Neuronal stem cell (in vitro differentiated cells): ENCODE data around the gene OR4D1.

Experiments used
- DNase-seq: peaks from one replicate; pipeline ENCODE4 v3.0.0-alpha.2; 2013; ENCODE audit warnings: low spot score
- H2AFZ ChIP-seq: one replicate; pipeline ENCODE4 v1.6.1; 2013; ENCODE audit warnings: mild to moderate bottlenecking, low read length, inconsistent platforms
- H2AK5ac ChIP-seq: 2 replicates; pipeline ENCODE4 v1.6.1; 2013; ENCODE audit warnings: low read depth, mild to moderate bottlenecking, inconsistent platforms, low read length, moderate library complexity, mixed read lengths
- H2BK120ac ChIP-seq: 2 replicates; pipeline ENCODE4 v1.6.1; 2013; ENCODE audit warnings: low read depth, mild to moderate bottlenecking, inconsistent platforms, low read length, moderate library complexity, mixed read lengths
- H2BK12ac ChIP-seq: one replicate; pipeline ENCODE4 v1.6.1; 2013; ENCODE audit warnings: low read length, inconsistent platforms
- H2BK15ac ChIP-seq: 2 replicates; pipeline ENCODE4 v1.6.1; 2013; ENCODE audit warnings: mild to moderate bottlenecking, low read length, inconsistent platforms, mixed read lengths
- H2BK5ac ChIP-seq: one replicate; pipeline ENCODE4 v1.6.1; 2013; ENCODE audit warnings: inconsistent platforms, mild to moderate bottlenecking, low read length, moderate library complexity
- H3K14ac ChIP-seq: one replicate; pipeline ENCODE4 v1.6.1; 2013; ENCODE audit warnings: low read length, inconsistent platforms
- H3K18ac ChIP-seq: 2 replicates; pipeline ENCODE4 v1.6.1; 2013; ENCODE audit warnings: low read length, inconsistent platforms
- H3K23ac ChIP-seq: 2 replicates; pipeline ENCODE4 v1.6.1; 2013; ENCODE audit warnings: low read depth, mild to moderate bottlenecking, mixed read lengths, low read length, inconsistent platforms; ENCODE audit not compliant: poor library complexity
- H3K27ac ChIP-seq: replicated peaks from 3 replicates; pipeline ENCODE4 v1.5.1; 2013; ENCODE audit warnings: low read length, inconsistent platforms
- H3K27me3 ChIP-seq, 3 experiments: 2 replicates each; pipeline ENCODE4 v1.6.1; 2013; ENCODE audit warnings: low read length in 3 of 3, mild to moderate bottlenecking in 2 of 3, inconsistent platforms in 1 of 3, low read depth in 1 of 3, mixed read lengths in 1 of 3, moderate library complexity in 1 of 3; ENCODE audit not compliant: control insufficient read depth in 3 of 3, insufficient read depth in 3 of 3
- H3K36me3 ChIP-seq, 2 donors: replicated peaks in 1 of 2; 2 replicates each; pipeline ENCODE4 v1.6.1; 2013; ENCODE audit warnings: low read length in 2 of 2; ENCODE audit not compliant: control insufficient read depth in 2 of 2, insufficient read depth in 2 of 2
- H3K4ac ChIP-seq: 2 replicates; pipeline ENCODE4 v1.6.1; 2013; ENCODE audit warnings: inconsistent platforms, mild to moderate bottlenecking, low read length, moderate library complexity
- H3K4me1 ChIP-seq, 2 donors: 1 replicate in 1 of 2; 2 replicates in 1 of 2; pipeline ENCODE4 v1.6.1; 2013; ENCODE audit warnings: low read length in 2 of 2, low read depth in 1 of 2; ENCODE audit not compliant: control insufficient read depth in 2 of 2, insufficient read depth in 1 of 2
- H3K4me2 ChIP-seq: one replicate; pipeline ENCODE4 v1.6.1; 2013; ENCODE audit warnings: mild to moderate bottlenecking, low read length, inconsistent platforms; ENCODE audit not compliant: insufficient read depth, poor library complexity, severe bottlenecking
- H3K4me3 ChIP-seq, 2 donors: 2 replicates each; pipeline ENCODE4 v1.5.1; 2013; ENCODE audit warnings: low read length in 2 of 2, mild to moderate bottlenecking in 2 of 2, inconsistent platforms in 1 of 2, moderate library complexity in 1 of 2
- H3K79me1 ChIP-seq: one replicate; pipeline ENCODE4 v1.6.1; 2013; ENCODE audit warnings: low read depth, mild to moderate bottlenecking, inconsistent platforms, low read length, moderate library complexity
- H3K9ac ChIP-seq: one replicate; pipeline ENCODE4 v1.6.1; 2013; ENCODE audit warnings: mild to moderate bottlenecking, low read depth, low read length, inconsistent platforms; ENCODE audit not compliant: poor library complexity
- H3K9me3 ChIP-seq, 2 donors: replicated peaks in 1 of 2; 2 replicates each; pipeline versions ENCODE3 to v1.6.1; 2013; ENCODE audit warnings: low read length in 2 of 2, mild to moderate bottlenecking in 2 of 2, inconsistent platforms in 1 of 2, low read depth in 1 of 2, mixed read lengths in 1 of 2, moderate library complexity in 1 of 2; ENCODE audit not compliant: control insufficient read depth in 2 of 2, insufficient read depth in 1 of 2
- H4K8ac ChIP-seq: one replicate; pipeline ENCODE4 v1.6.1; 2013; ENCODE audit warnings: low read depth, mild to moderate bottlenecking, inconsistent platforms, low read length, moderate library complexity
- H4K91ac ChIP-seq: one replicate; pipeline ENCODE4 v1.6.1; 2013; ENCODE audit warnings: low read length, low read depth, mild to moderate bottlenecking, inconsistent platforms; ENCODE audit not compliant: poor library complexity
- WGBS, 2 donors: extraction: QIAGEN DNeasy Blood & Tissue Kit; methylation state at CpG; one replicate each; pipeline ENCODE4 v1.1.7; 2013; ENCODE audit warnings: missing lambda C conversion rate in 2 of 2, mixed read lengths in 1 of 2; ENCODE audit not compliant: insufficient read length in 2 of 2, insufficient replicate concordance in 1 of 2; ENCODE audit errors: extremely low coverage in 2 of 2; 5-methylcytosine and 5-hydroxymethylcytosine counted together

Gene OR4D1

DNA sequence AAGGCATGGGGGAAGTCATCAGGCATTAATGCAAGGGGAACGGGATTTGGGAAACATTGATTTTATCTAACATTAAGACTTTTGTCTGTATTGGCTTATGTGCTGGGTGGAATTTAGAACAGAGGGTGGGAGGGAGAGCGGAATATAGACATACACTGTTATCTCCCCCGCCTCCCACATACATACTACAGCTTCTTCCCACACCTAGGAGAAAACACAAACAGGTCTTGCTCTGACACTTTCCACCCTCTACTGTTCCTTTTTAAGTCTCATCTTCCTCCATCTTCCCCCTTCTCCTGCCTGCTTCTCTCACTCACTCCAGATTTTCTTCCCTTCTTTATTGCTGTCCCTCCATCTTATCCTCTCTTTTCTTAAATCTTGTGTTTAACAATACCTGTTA lies 425 bp downstream of the OR4D1 start:
- Histone ChIP-seq H3K27me3 (peaks cover 0 to 57% (median 7%) of the 10 kb centered on the region in 3 experiments), H3K4ac (no peak overlapping the region), H3K4me2 (no peak overlapping the region), H3K27ac (no peak overlapping the region), H2BK12ac (no peak overlapping the region), H3K4me3 (peak overlapping the region in 1 of 2 donors; percentile 1), H3K23ac (no peak overlapping the region), H3K36me3 (no peaks in the 10 kb centered on the region), H2BK5ac (no peak overlapping the region), H4K91ac (no peak overlapping the region), H3K9me3 (peaks cover 2 to 12% of the 10 kb centered on the region in 2 donors), H2AK5ac (no peak overlapping the region), H4K8ac (no peak overlapping the region), H2AFZ (no peak overlapping the region), H3K4me1 (no peaks in the 10 kb centered on the region), H2BK120ac (no peak overlapping the region), H3K9ac (no peak overlapping the region), H2BK15ac (no peak overlapping the region), H3K79me1 (no peaks in the 10 kb centered on the region), H3K18ac (no peak overlapping the region), H3K14ac (no peak overlapping the region)
- DNase-seq = no peak
- WGBS, 2 donors = no CpG with 5 or more reads among the region's 3 CpGs

DNA sequence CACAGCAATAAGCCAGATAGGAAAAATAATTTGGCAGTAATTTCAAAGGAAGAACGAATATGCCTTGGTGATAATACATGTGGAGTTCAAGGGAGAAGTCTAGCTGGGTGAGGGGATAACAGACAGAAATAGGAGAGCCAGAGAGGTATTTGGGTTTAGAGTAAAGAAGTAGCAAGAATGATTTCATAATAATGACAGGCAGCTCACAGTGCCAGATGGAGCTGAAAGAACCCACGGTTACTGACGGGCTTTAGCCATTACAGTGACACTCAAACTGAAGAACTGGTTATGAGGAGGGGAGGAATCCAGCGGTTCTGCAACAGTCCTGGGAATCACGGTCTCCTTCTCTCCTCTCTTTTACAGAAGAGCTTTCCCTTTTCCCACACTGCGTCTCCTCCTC lies 2.2 kb downstream of the OR4D1 start:
- H3K4me1 ChIP-seq = no peaks in the 10 kb centered on the region
- no peak overlapping the region for H3K9ac ChIP-seq
- H3K4me3 ChIP-seq = no peak overlapping the region
- no peak overlapping the region for H4K91ac ChIP-seq
- no peaks in the 10 kb centered on the region for H3K79me1 ChIP-seq
- no peaks in the 10 kb centered on the region for H3K36me3 ChIP-seq
- H3K9me3 ChIP-seq = peaks cover 0 to 4% of the 10 kb centered on the region in 2 donors
- H3K14ac ChIP-seq = no peak overlapping the region
- no peak overlapping the region for H3K18ac ChIP-seq
- H2BK5ac ChIP-seq = no peak overlapping the region
- H3K4me2 ChIP-seq = no peak overlapping the region
- H3K27me3 ChIP-seq = peaks cover 0 to 72% (median 13%) of the 10 kb centered on the region in 3 experiments
- H2BK15ac ChIP-seq = no peak overlapping the region
- no peak overlapping the region for H2AFZ ChIP-seq
- H3K4ac ChIP-seq = no peak overlapping the region
- H2BK12ac ChIP-seq = no peak overlapping the region
- H3K27ac ChIP-seq = no peak overlapping the region
- WGBS, 2 donors = no CpG with 5 or more reads among the region's 6 CpGs
- H2AK5ac ChIP-seq = no peak overlapping the region
- H3K23ac ChIP-seq = no peak overlapping the region
- no peak overlapping the region for H2BK120ac ChIP-seq
- DNase-seq = no peak
- no peak overlapping the region for H4K8ac ChIP-seq

DNA sequence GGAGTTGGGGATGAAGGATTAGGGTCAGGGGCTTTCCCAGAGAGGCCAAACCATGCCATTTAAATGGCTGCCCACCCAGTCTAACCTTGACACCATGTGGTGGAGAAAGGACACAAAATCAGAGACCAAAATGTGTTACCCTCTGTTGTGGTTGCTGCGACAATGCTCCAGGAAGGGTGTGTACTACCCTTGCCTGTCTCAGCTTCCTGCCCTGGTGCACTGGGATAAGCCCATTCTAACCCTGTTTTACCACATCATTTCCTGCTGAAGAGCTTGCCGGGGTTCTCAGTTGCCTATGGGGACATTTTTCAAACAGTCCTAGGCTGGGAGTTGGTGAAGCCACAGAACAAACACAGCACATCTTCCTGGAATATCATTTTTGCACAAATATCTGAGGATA lies 4.9 kb downstream of the OR4D1 start:
- no peak overlapping the region for H3K27ac ChIP-seq
- H3K9me3 ChIP-seq = peaks cover 0 to 4% of the 10 kb centered on the region in 2 donors
- no peak for DNase-seq
- H3K36me3 ChIP-seq = no peaks in the 10 kb centered on the region
- H3K4me3 ChIP-seq = no peak overlapping the region
- no peak overlapping the region for H2BK120ac ChIP-seq
- no peak overlapping the region for H2BK5ac ChIP-seq
- no peak overlapping the region for H3K14ac ChIP-seq
- H3K9ac ChIP-seq = no peak overlapping the region
- no peak overlapping the region for H3K4ac ChIP-seq
- no peak overlapping the region for H3K23ac ChIP-seq
- H3K4me1 ChIP-seq = peaks cover 0 to 2% of the 10 kb centered on the region in 2 donors
- no peak overlapping the region for H4K91ac ChIP-seq
- no peak overlapping the region for H3K18ac ChIP-seq
- H3K27me3 ChIP-seq = peaks cover 2 to 91% (median 30%) of the 10 kb centered on the region in 3 experiments
- no CpG with 5 or more reads among the region's 2 CpGs for WGBS, 2 donors
- H4K8ac ChIP-seq = no peak overlapping the region
- H3K4me2 ChIP-seq = no peak overlapping the region
- H2BK12ac ChIP-seq = no peak overlapping the region
- H3K79me1 ChIP-seq = no peaks in the 10 kb centered on the region
- no peak overlapping the region for H2AFZ ChIP-seq
- H2BK15ac ChIP-seq = no peak overlapping the region
- H2AK5ac ChIP-seq = no peak overlapping the region

DNA sequence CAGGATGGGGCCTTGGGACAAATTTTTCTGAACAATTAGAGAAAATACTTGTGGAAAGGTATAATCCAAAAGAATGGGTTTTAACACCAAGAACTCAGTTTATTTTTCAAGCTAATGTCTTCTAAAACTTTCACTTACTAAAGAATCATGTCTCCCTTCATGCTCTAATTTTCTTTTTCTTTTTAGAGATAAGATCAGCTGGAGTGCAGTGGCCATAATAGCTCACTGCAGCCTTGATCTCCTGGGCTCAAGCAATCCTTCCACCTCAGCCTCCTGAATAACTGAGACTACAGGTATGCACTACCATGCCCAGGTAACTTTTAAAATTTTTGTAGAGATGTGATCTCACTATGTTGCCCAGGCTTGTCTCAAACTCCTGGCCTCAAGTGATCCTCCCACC lies 5.5 kb downstream of the OR4D1 start:
- Histone ChIP-seq H3K4ac (no peak overlapping the region), H3K9me3 (peaks cover 0 to 4% of the 10 kb centered on the region in 2 donors), H3K27ac (no peak overlapping the region), H3K14ac (no peak overlapping the region), H3K79me1 (no peaks in the 10 kb centered on the region), H2BK5ac (no peak overlapping the region), H3K23ac (no peak overlapping the region), H2BK120ac (no peak overlapping the region), H3K4me2 (no peak overlapping the region), H2AFZ (no peak overlapping the region), H3K18ac (no peak overlapping the region), H2AK5ac (no peak overlapping the region), H2BK12ac (no peak overlapping the region), H3K27me3 (peaks cover 2 to 91% (median 30%) of the 10 kb centered on the region in 3 experiments), H3K4me1 (peaks cover 0 to 2% of the 10 kb centered on the region in 2 donors), H3K36me3 (no peaks in the 10 kb centered on the region), H4K91ac (no peak overlapping the region), H4K8ac (no peak overlapping the region), H2BK15ac (no peak overlapping the region), H3K9ac (no peak overlapping the region), H3K4me3 (no peak overlapping the region)
- DNase-seq = no peak
